Mucosa of descending colon (tissue), 3 donors: ENCODE data around the gene ZNF385B. TPM values are rescaled to one million over a fixed set of nuclear protein-coding genes. Genes with fewer than 3 reads are reported as not detected.

ENCODE experiments used
- ATAC-seq: fragments of 200-7000 bp; cut with Tn5 transposase; one replicate; pipeline ENCODE4 v1.9.1; 2020; ENCODE audit warnings: mild to moderate bottlenecking, moderate library complexity
- DNase-seq, 3 donors: peaks; one replicate each; pipeline ENCODE4 v3.0.0-alpha.2; 2020
- H3K36me3 ChIP-seq: fragments of 200-600 bp; one replicate; pipeline ENCODE4 v1.8.0; 2021; ENCODE audit warnings: low read depth, mild to moderate bottlenecking
- H3K4me1 ChIP-seq: fragments of 200-600 bp; one replicate; pipeline ENCODE4 v1.8.0; 2021; ENCODE audit warnings: low read depth, mild to moderate bottlenecking
- H3K4me3 ChIP-seq: fragments of 200-600 bp; one replicate; pipeline ENCODE4 v1.8.0; 2021; ENCODE audit warnings: mild to moderate bottlenecking
- H3K9me3 ChIP-seq: fragments of 200-600 bp; one replicate; pipeline ENCODE4 v1.8.0; 2021; ENCODE audit warnings: mild to moderate bottlenecking
- intact Hi-C, 2 donors: fragments of 100-400 bp; cut with DNase I in 1 of 2; cut with micrococcal nuclease in 1 of 2; formaldehyde crosslinking; loops; one replicate each; pipeline versions ENCODE4 v1.11.0 to v1.11.1; 2022; cut with DNase I, micrococcal nuclease
- total RNA-seq, 3 donors: library from RNA; stranded (reverse); fragmentation: NEBNext Ultra II Directional in 2 of 3; extraction: Animal tissue kit (Norgen Biotek cat#: 25700) in 2 of 3; gene quantifications; one replicate each; pipeline versions ENCODE4 v1.2.1 to v1.2.4, GENCODE V29; 2021 to 2023
- TF ChIP-seq, protein P1 (sequence below): fragments of 200-600 bp; IDR thresholded peaks from one replicate; pipeline ENCODE4 v1.8.0; 2022; ENCODE audit warnings: antibody characterized with exemption, mild to moderate bottlenecking
- donor health status: DM: no; HTN: no; CAD: no; lungs with moderate emphysema.
- donor health status: DM: no; HTN: no; CAD: no.
- donor health status: DM: no; HTN: yes; CAD: no.

Gene ZNF385B
- total RNA-seq, 3 donors from 2014 or later, result 1.2 to 2.2 (median 1.6) TPM

- DNase-seq (no peak), ATAC-seq (no peak)
- no peak overlapping the region for H3K4me3 ChIP-seq
- TF ChIP-seq, protein P1, sequence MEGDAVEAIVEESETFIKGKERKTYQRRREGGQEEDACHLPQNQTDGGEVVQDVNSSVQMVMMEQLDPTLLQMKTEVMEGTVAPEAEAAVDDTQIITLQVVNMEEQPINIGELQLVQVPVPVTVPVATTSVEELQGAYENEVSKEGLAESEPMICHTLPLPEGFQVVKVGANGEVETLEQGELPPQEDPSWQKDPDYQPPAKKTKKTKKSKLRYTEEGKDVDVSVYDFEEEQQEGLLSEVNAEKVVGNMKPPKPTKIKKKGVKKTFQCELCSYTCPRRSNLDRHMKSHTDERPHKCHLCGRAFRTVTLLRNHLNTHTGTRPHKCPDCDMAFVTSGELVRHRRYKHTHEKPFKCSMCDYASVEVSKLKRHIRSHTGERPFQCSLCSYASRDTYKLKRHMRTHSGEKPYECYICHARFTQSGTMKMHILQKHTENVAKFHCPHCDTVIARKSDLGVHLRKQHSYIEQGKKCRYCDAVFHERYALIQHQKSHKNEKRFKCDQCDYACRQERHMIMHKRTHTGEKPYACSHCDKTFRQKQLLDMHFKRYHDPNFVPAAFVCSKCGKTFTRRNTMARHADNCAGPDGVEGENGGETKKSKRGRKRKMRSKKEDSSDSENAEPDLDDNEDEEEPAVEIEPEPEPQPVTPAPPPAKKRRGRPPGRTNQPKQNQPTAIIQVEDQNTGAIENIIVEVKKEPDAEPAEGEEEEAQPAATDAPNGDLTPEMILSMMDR, result no peak
- no peaks in the 10 kb centered on the region for H3K9me3 ChIP-seq
- no peaks in the 10 kb centered on the region for H3K36me3 ChIP-seq
- intact Hi-C loops, result no loop called here
- no peaks in the 10 kb centered on the region for H3K4me1 ChIP-seq
Measured at GRCh38 chr2:179622635-179623300, 238.6 kb downstream of the ZNF385B start.

DNA sequence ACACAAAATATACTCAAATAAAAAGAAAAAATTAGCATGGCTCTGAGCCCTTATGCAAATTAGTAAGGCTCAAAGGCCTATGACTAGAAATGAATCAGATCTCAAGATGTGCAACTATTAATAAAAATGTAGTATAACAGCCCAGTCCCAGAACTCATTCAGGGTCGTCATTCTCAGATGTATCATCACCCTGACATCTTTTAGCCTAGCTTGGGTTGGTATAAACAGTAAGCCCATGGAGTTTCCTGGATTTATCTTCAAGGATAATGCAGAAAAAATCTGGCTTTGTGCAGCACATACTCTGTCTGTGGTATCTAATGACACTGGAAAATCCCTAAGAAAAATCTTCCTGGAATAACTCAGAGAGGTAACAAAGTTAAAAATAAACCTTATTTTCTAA lies 239.3 kb downstream of the ZNF385B start:
- Histone ChIP-seq H3K4me1 (no peaks in the 10 kb centered on the region), H3K4me3 (no peak overlapping the region), H3K36me3 (no peaks in the 10 kb centered on the region), H3K9me3 (no peaks in the 10 kb centered on the region)
- TF ChIP-seq, protein P1, result no peak
- intact Hi-C loops, result no loop called here
- DNase-seq, result no peak
- ATAC-seq, result no peak

DNA sequence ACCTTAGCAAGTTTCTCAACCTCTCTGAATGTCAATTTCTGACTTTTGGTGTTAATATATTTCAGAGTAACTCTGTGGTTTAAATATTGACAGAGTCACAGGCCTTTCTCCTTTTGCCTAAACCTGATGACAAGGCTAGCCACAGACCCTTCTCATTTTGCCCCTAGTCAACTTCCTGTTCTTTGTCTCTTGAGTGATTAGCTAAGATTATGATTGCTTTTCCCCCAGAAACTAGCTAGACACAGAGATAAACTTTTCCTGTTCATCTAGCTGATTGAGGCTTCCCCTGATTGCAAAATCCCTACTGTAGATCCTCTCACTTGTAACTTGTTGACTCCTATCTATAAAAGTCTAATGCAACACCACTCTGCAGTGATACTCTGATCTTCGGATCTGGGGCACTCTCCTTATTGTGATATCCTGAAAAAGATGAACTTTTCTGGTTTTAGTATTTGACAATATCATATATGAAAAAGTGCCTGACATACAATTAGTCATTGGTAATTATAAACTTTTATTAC lies 241.4 kb downstream of the ZNF385B start:
- intact Hi-C loops, result no loop called here
- H3K9me3 ChIP-seq, result no peaks in the 10 kb centered on the region
- ATAC-seq (no peak), DNase-seq (no peak)
- H3K4me3 ChIP-seq, result no peak overlapping the region
- TF ChIP-seq, protein P1, result no peak
- no peaks in the 10 kb centered on the region for H3K4me1 ChIP-seq
- no peaks in the 10 kb centered on the region for H3K36me3 ChIP-seq

DNA sequence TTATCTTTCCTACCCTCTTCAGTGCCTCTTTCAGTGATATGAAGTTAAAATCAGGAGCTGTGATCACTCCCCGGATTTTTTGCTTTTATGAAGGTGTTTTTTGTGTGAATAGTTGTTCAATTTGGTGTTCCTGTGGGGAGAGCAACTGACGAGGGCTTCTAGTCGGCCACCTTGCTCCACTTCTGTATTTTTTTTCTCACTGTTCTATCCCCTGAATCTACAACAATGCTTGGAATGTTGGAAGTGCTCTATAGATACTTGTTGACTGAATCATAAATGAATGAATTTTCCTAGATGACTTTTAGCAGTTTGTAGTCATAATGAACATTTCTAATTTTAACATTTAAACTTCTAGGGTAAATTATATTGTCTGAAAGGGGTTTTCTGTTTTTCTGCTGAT lies 247.3 kb downstream of the ZNF385B start:
- Histone ChIP-seq H3K4me3 (no peak overlapping the region), H3K36me3 (no peaks in the 10 kb centered on the region), H3K9me3 (no peaks in the 10 kb centered on the region), H3K4me1 (no peaks in the 10 kb centered on the region)
- no peak for ATAC-seq
- no peak for DNase-seq
- intact Hi-C loops, result no loop called here
- TF ChIP-seq, protein P1, result no peak

GRCh38 chr2:179613701-179614100 lies 247.7 kb downstream of the ZNF385B start:
- no peak for ATAC-seq
- no peaks in the 10 kb centered on the region for H3K36me3 ChIP-seq
- no peaks in the 10 kb centered on the region for H3K9me3 ChIP-seq
- no peaks in the 10 kb centered on the region for H3K4me1 ChIP-seq
- DNase-seq, result peak in 1 of 3 donors; percentile 10
- TF ChIP-seq, protein P1, result no peak
- no peak overlapping the region for H3K4me3 ChIP-seq
- intact Hi-C loops, result no loop called here
